K562 (cell line): ENCODE data around the gene ABHD14A. TPM values are rescaled to one million over a fixed set of nuclear protein-coding genes. Genes with fewer than 3 reads are reported as not detected.
"Not testable (repeated sequence)": the region's sequence is repeated elsewhere in the genome, so short reads cannot be mapped to it uniquely, and the experiment has no call there.

ENCODE experiments used
- ATAC-seq: fragments of 200-7000 bp; cut with Tn5 transposase; 3 replicates; pipeline ENCODE4 v1.9.1; 2020; ENCODE audit warnings: moderate library complexity
- BruUV-seq: library from RNA; stranded (reverse); fragments of 400-500 nt; replicated peaks from 2 replicates; lab custom pipeline; 2021; lab: Mats Ljungman, UMichigan
- CTCF ChIA-PET: fragments of 300-600 bp; formaldehyde crosslinking; extraction: SDS; loops from one replicate; lab custom pipeline; 2021; ENCODE audit warnings: low intra/inter-chr PET ratio; lab: Yijun Ruan, JAX
- POLR2A ChIA-PET: fragments of 300-600, 350-650 bp; sonication (Branson Sonifier 250); formaldehyde crosslinking; extraction: SDS; loops from one replicate; lab custom pipeline; 2021; ENCODE audit warnings: antibody characterized with exemption, inconsistent platforms; lab: Yijun Ruan, JAX
- DNase-seq, 4 experiments: peaks; one replicate each; pipeline versions ENCODE4 v3.0.0 to v3.0.0-alpha.2; 2011 to 2018; ENCODE audit warnings: low spot score in 3 of 4, mixed read lengths in 3 of 4; ENCODE audit errors: extremely low read depth in 1 of 4
- FAIRE-seq: peaks from 2 replicates; lab custom pipeline; 2011; peaks lifted over from hg19 to GRCh38; lab: Jason Lieb, UNC
- H2AFZ ChIP-seq: 2 replicates; pipeline ENCODE4 v1.6.0; 2011; ENCODE audit warnings: low read depth, low read length, control low read depth, inconsistent platforms
- H3K27ac ChIP-seq: fragments of 200-600 bp; 3 replicates; pipeline ENCODE4 v1.8.0; 2011; ENCODE audit warnings: low read depth, mild to moderate bottlenecking, control low read depth, inconsistent platforms, low read length, moderate library complexity, mixed read lengths; ENCODE audit errors: extremely low read depth
- H3K27me3 ChIP-seq, 2 experiments: fragments of 300-600 bp in 1 of 2; 2 replicates in 1 of 2; 3 replicates in 1 of 2; pipeline versions ENCODE4 v1.6.0 to v1.8.0; 2011; ENCODE audit warnings: inconsistent platforms in 2 of 2, low read length in 2 of 2, mild to moderate bottlenecking in 1 of 2, mixed read lengths in 1 of 2, moderate library complexity in 1 of 2; ENCODE audit not compliant: control insufficient read depth in 2 of 2, insufficient read depth in 2 of 2
- H3K36me3 ChIP-seq: fragments of 300-600 bp; 3 replicates; pipeline ENCODE4 v1.8.0; 2011; ENCODE audit warnings: mild to moderate bottlenecking, low read length, inconsistent platforms; ENCODE audit not compliant: control insufficient read depth, insufficient read depth
- H3K4me1 ChIP-seq, 2 experiments: fragments of 200-600 bp in 1 of 2; replicated peaks in 1 of 2; 2 replicates in 1 of 2; 3 replicates in 1 of 2; pipeline versions ENCODE4 v1.5.1 to v1.8.0; 2011; ENCODE audit warnings: inconsistent platforms in 2 of 2, low read length in 2 of 2, mild to moderate bottlenecking in 1 of 2, mixed read lengths in 1 of 2, moderate library complexity in 1 of 2; ENCODE audit not compliant: control insufficient read depth in 2 of 2, insufficient read depth in 2 of 2
- H3K4me2 ChIP-seq: 2 replicates; pipeline ENCODE4 v1.6.1; 2011; ENCODE audit warnings: low read length, control low read depth, inconsistent platforms, mixed read lengths; ENCODE audit not compliant: insufficient read depth
- H3K4me3 ChIP-seq: fragments of 200-600 bp; sonication (generic), shearing (Covaris generic); 2 replicates; pipeline ENCODE4 v1.5.1; 2016; ENCODE audit warnings: control low read depth, inconsistent platforms
- H3K79me2 ChIP-seq: fragments of 200-600 bp; 3 replicates; pipeline ENCODE4 v1.8.0; 2011; ENCODE audit warnings: low read length, inconsistent platforms; ENCODE audit not compliant: control insufficient read depth, insufficient read depth
- H3K9ac ChIP-seq, 2 experiments: 2 replicates each; pipeline versions ENCODE4 v1.6.0 to v1.6.1; 2011; ENCODE audit warnings: low read depth in 2 of 2, low read length in 2 of 2, control low read depth in 1 of 2, inconsistent platforms in 1 of 2, mild to moderate bottlenecking in 1 of 2, mixed read lengths in 1 of 2; ENCODE audit not compliant: insufficient read depth in 1 of 2
- H3K9me1 ChIP-seq: one replicate; pipeline ENCODE4 v1.6.0; 2011; ENCODE audit warnings: inconsistent platforms, mild to moderate bottlenecking, low read length, moderate library complexity; ENCODE audit not compliant: control insufficient read depth, insufficient read depth
- H3K9me3 ChIP-seq: replicated peaks from 2 replicates; pipeline ENCODE4 v1.5.1; 2011; ENCODE audit warnings: low read depth, low read length, inconsistent platforms; ENCODE audit not compliant: control insufficient read depth, insufficient read depth
- H4K20me1 ChIP-seq: replicated peaks from 2 replicates; pipeline ENCODE4 v1.6.1; 2011; ENCODE audit warnings: low read length, inconsistent platforms, mixed read lengths; ENCODE audit not compliant: control insufficient read depth, insufficient read depth
- EHMT2 ChIP-seq: fragments of 450-650 bp; IDR thresholded peaks from 2 replicates; pipeline ENCODE4 v1.6.1; 2018; ENCODE audit warnings: antibody characterized with exemption
- HMGN3 ChIP-seq: IDR thresholded peaks from 2 replicates; pipeline ENCODE4 v1.6.1; 2011; ENCODE audit warnings: borderline replicate concordance, low read depth, mild to moderate bottlenecking, mixed read lengths, low read length; ENCODE audit not compliant: insufficient read length; ENCODE audit errors: extremely low read depth
- MIER1 ChIP-seq: fragments of 450-650 bp; IDR thresholded peaks from 2 replicates; pipeline ENCODE4 v1.6.1; 2016; ENCODE audit warnings: antibody characterized with exemption, mild to moderate bottlenecking, low read depth
- RCOR1 ChIP-seq, 2 experiments: IDR thresholded peaks; 2 replicates each; pipeline ENCODE4 v1.6.1; 2012; ENCODE audit warnings: low read depth in 2 of 2, low read length in 2 of 2, borderline replicate concordance in 1 of 2, improper control_type of control experiment in 1 of 2
- WGBS: fragments of 100-300 bp; shearing (Covaris generic); methylation state at CpG from one replicate; pipeline ENCODE4 v1.1.6; 2016; ENCODE audit warnings: low coverage, mixed read lengths; ENCODE audit not compliant: insufficient coverage; ENCODE audit errors: missing lambda C conversion rate; 5-methylcytosine and 5-hydroxymethylcytosine counted together
- in situ Hi-C: fragments of 300-500 bp; cut with MboI; formaldehyde crosslinking; loops from 4 replicates; pipeline ENCODE4 v1.15.0; 2018; ENCODE audit warnings: inconsistent platforms, mixed read lengths
- intact Hi-C: fragments of 100-400 bp; cut with micrococcal nuclease; formaldehyde crosslinking; loops from 2 replicates; pipeline ENCODE4 v1.14.2; 2022
- polyA plus RNA-seq, 8 experiments: library from polyadenylated mRNA; depleted of rRNA in 4 of 8; stranded (reverse) in 5 of 8; unstranded in 3 of 8; fragments of >200 nt; fragmentation: Nextera tagmentation in 2 of 8; fragmentation: Illumina TruSeq in 1 of 8; extraction: Ambion mirVana in 2 of 8; extraction: Trizol in 1 of 8; gene quantifications; 2 replicates each; pipeline versions ENCODE4 v1.2.1 to v1.2.3, GENCODE V29; 2011 to 2014; ENCODE audit warnings: inconsistent platforms in 1 of 8, missing spikeins in 1 of 8
- total RNA-seq, 7 experiments: library from RNA; depleted of rRNA in 6 of 7; stranded (reverse); fragments of >200 nt in 6 of 7; fragmentation: Illumina TruSeq in 2 of 7; extraction: Trizol in 2 of 7; gene quantifications; 2 replicates each; pipeline versions ENCODE4 v1.2.1 to v1.2.3, GENCODE V29; 2011 to 2021; ENCODE audit warnings: low replicate concordance in 1 of 7
- TF ChIP-seq, protein P1 (sequence below), 2 experiments: fragments of 450-650 bp; IDR thresholded peaks; 2 replicates each; pipeline ENCODE4 v1.6.1; 2018; ENCODE audit warnings: mild to moderate bottlenecking in 2 of 2, low read depth in 1 of 2; ENCODE audit not compliant: partially characterized antibody in 2 of 2

The ABHD14A gene
- total and polyA plus RNA-seq, 9 of the 15 experiments (the other 6 are each of a cell fraction or from before 2014, with no cell fraction given) = 0.90 to 10.5 (median 8.3) TPM

- WGBS = 33% methylated on average over 2 of the region's 3 CpGs
- ATAC-seq, H4K20me1 ChIP-seq, H3K9me3 ChIP-seq, H3K79me2 ChIP-seq, H3K4me2 ChIP-seq, H3K9ac ChIP-seq, BruUV-seq, CTCF ChIA-PET, in situ Hi-C loops, H3K4me3 ChIP-seq, H2AFZ ChIP-seq, DNase-seq, H3K4me1 ChIP-seq, FAIRE-seq, H3K27me3 ChIP-seq, H3K27ac ChIP-seq, H3K9me1 ChIP-seq, intact Hi-C loops: not testable (repeated sequence)
- H3K36me3 ChIP-seq = peaks cover 10% of the 10 kb centered on the region; the same call in 1 of the 3 replicates
- POLR2A ChIA-PET = interaction anchor here (1.0 kb wide), 1 partner anchor 12 kb away, joined by 6 read pairs; the partner anchor contains the start of gene RRP9
Observed at GRCh38 chr3:51928981-51929380, 45.9 kb upstream of the ABHD14A start.

- in situ Hi-C loops = no loop called here
- no peaks in the 10 kb centered on the region for H3K27me3 ChIP-seq
- H3K4me3 ChIP-seq = no peak overlapping the region
- H3K9ac ChIP-seq = no peak overlapping the region
- FAIRE-seq (peak; percentile 56), DNase-seq (peak; percentile 24 to 53 (median 42)), ATAC-seq (peak; percentile 64; the same call in 2 of the 3 replicates)
- no peaks in the 10 kb centered on the region for H3K9me3 ChIP-seq
- no peaks in the 10 kb centered on the region for H4K20me1 ChIP-seq
- ChIA-PET CTCF (no interaction called here), POLR2A (interaction anchor here (1.0 kb wide), 1 partner anchor 12 kb away, joined by 6 read pairs; the partner anchor contains the start of gene RRP9)
- 23% methylated on average over 5 of the region's 5 CpGs for WGBS
- BruUV-seq = no TSS peak
- no peaks in the 10 kb centered on the region for H3K9me1 ChIP-seq
- H3K36me3 ChIP-seq = peaks cover 15% of the 10 kb centered on the region; the same call in 1 of the 3 replicates
- H2AFZ ChIP-seq = no peak overlapping the region
- H3K79me2 ChIP-seq = no peaks in the 10 kb centered on the region
- H3K27ac ChIP-seq = no peak overlapping the region
- no peak overlapping the region for H3K4me2 ChIP-seq
- no peaks in the 10 kb centered on the region for H3K4me1 ChIP-seq
- intact Hi-C loops = no loop called here
- TF ChIP-seq EHMT2 = peak; percentile 99
- TF ChIP-seq, protein P1, sequence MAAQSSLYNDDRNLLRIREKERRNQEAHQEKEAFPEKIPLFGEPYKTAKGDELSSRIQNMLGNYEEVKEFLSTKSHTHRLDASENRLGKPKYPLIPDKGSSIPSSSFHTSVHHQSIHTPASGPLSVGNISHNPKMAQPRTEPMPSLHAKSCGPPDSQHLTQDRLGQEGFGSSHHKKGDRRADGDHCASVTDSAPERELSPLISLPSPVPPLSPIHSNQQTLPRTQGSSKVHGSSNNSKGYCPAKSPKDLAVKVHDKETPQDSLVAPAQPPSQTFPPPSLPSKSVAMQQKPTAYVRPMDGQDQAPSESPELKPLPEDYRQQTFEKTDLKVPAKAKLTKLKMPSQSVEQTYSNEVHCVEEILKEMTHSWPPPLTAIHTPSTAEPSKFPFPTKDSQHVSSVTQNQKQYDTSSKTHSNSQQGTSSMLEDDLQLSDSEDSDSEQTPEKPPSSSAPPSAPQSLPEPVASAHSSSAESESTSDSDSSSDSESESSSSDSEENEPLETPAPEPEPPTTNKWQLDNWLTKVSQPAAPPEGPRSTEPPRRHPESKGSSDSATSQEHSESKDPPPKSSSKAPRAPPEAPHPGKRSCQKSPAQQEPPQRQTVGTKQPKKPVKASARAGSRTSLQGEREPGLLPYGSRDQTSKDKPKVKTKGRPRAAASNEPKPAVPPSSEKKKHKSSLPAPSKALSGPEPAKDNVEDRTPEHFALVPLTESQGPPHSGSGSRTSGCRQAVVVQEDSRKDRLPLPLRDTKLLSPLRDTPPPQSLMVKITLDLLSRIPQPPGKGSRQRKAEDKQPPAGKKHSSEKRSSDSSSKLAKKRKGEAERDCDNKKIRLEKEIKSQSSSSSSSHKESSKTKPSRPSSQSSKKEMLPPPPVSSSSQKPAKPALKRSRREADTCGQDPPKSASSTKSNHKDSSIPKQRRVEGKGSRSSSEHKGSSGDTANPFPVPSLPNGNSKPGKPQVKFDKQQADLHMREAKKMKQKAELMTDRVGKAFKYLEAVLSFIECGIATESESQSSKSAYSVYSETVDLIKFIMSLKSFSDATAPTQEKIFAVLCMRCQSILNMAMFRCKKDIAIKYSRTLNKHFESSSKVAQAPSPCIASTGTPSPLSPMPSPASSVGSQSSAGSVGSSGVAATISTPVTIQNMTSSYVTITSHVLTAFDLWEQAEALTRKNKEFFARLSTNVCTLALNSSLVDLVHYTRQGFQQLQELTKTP (IDR thresholded peaks at IDR 0.05; ENCODE audit: low read depth in 1 of 2, partially characterized antibody in 2 of 2) = peak in 1 of 2 experiments; percentile 87
- TF ChIP-seq MIER1 = peak; percentile 96
- TF ChIP-seq HMGN3 = no peak
- 0 out of 4 replicates have a peak, but pooled peaks of 1 of the 2 experiments have one; percentile 32 for TF ChIP-seq RCOR1 (IDR thresholded peaks at IDR 0.05; ENCODE audit: borderline replicate concordance in 1 of 2, low read depth in 2 of 2, low read length in 2 of 2)
Observed at GRCh38 chr3:51929420-51930003, 45.4 kb upstream of the ABHD14A start.
